Activated naive CD8-positive, alpha-beta T cell treated with anti-CD3 and anti-CD28 coated beads, Interleukin-2, amount 10 ng/mL, durations not matched to agents 7 days and 5 days (primary cell): ENCODE measurements around the gene TRAK1. TPM values are rescaled to one million over a fixed set of nuclear protein-coding genes. Genes with fewer than 3 reads are reported as not detected.

Experiments
- ATAC-seq: fragments of 150-1000 bp; cut with Tn5 transposase; one replicate; pipeline ENCODE4 v1.10.0; 2021; ENCODE audit warnings: low read depth, moderate library complexity
- POLR2A ChIA-PET: fragments of 350-600 bp; sonication (Branson Sonifier 250); formaldehyde crosslinking; loops from one replicate; lab custom pipeline; 2021; ENCODE audit warnings: antibody characterized with exemption; lab: Charles Lee
- DNase-seq: peaks from one replicate; pipeline ENCODE4 v3.0.0; 2021
- H3K27ac Mint-ChIP-seq: one replicate; pipeline ENCODE4 v1.8.0; 2022; ENCODE audit warnings: mild to moderate bottlenecking, mixed read lengths
- H3K27me3 Mint-ChIP-seq: one replicate; pipeline ENCODE4 v1.8.0; 2022; ENCODE audit warnings: mild to moderate bottlenecking, moderate library complexity, mixed read lengths
- H3K36me3 Mint-ChIP-seq: one replicate; pipeline ENCODE4 v1.8.0; 2021; ENCODE audit warnings: mild to moderate bottlenecking, mixed read lengths
- H3K4me1 Mint-ChIP-seq: one replicate; pipeline ENCODE4 v1.8.0; 2021; ENCODE audit warnings: mixed read lengths
- H3K4me3 Mint-ChIP-seq: one replicate; pipeline ENCODE4 v1.8.0; 2022; ENCODE audit warnings: mild to moderate bottlenecking, moderate library complexity, mixed read lengths
- H3K9me3 Mint-ChIP-seq: one replicate; pipeline ENCODE4 v1.8.0; 2021; ENCODE audit warnings: mixed read lengths
- total RNA-seq, 2 experiments: library from RNA; stranded (reverse); gene quantifications; one replicate each; pipeline ENCODE4 v1.2.3, GENCODE V29; 2021

TRAK1 gene
- total RNA-seq, 2 experiments from 2014 or later = 32.7 to 33.9 TPM

GRCh38 chr3:42057561-42058211, 33.5 kb upstream of the TRAK1 start:
- DNase-seq = no peak
- H3K27me3 Mint-ChIP-seq = no peaks in the 10 kb centered on the region
- H3K4me1 Mint-ChIP-seq = peaks cover 2% of the 10 kb centered on the region
- peaks cover 4% of the 10 kb centered on the region for H3K36me3 Mint-ChIP-seq
- POLR2A ChIA-PET = no interaction called here
- H3K4me3 Mint-ChIP-seq = no peak overlapping the region
- no peaks in the 10 kb centered on the region for H3K9me3 Mint-ChIP-seq
- H3K27ac Mint-ChIP-seq = no peak overlapping the region
- no peak for ATAC-seq

- H3K36me3 Mint-ChIP-seq = no peaks in the 10 kb centered on the region
These were observed 30.0 kb upstream of the TRAK1 start for GRCh38 chr3:42061025-42061712.

GRCh38 chr3:42061713-42062380, 29.3 kb upstream of the TRAK1 start:
- ATAC-seq = no peak
- POLR2A ChIA-PET = no interaction called here
- no peak for DNase-seq
- H3K36me3 Mint-ChIP-seq = no peaks in the 10 kb centered on the region
- H3K27ac Mint-ChIP-seq = no peak overlapping the region
- H3K4me3 Mint-ChIP-seq = no peak overlapping the region
- H3K9me3 Mint-ChIP-seq = no peaks in the 10 kb centered on the region
- H3K27me3 Mint-ChIP-seq = no peaks in the 10 kb centered on the region
- H3K4me1 Mint-ChIP-seq = peaks cover 2% of the 10 kb centered on the region

More at GRCh38 chr3:42061025-42061712, 30.0 kb upstream of the TRAK1 start:
- Mint-ChIP-seq H3K4me1 (peaks cover 2% of the 10 kb centered on the region), H3K9me3 (no peaks in the 10 kb centered on the region), H3K27ac (no peak overlapping the region), H3K4me3 (no peak overlapping the region), H3K27me3 (no peaks in the 10 kb centered on the region)
- ATAC-seq = no peak
- POLR2A ChIA-PET = no interaction called here
- DNase-seq = no peak

GRCh38 chr3:42062464-42062863, 28.7 kb upstream of the TRAK1 start:
- Mint-ChIP-seq H3K4me3 (no peak overlapping the region), H3K27me3 (no peaks in the 10 kb centered on the region), H3K27ac (no peak overlapping the region)

GRCh38 chr3:42063888-42064287, 27.3 kb upstream of the TRAK1 start:
- no peak overlapping the region for H3K27ac Mint-ChIP-seq
- no peaks in the 10 kb centered on the region for H3K9me3 Mint-ChIP-seq
- ATAC-seq = no peak
- H3K36me3 Mint-ChIP-seq = no peaks in the 10 kb centered on the region
- no peaks in the 10 kb centered on the region for H3K4me1 Mint-ChIP-seq
- no peak for DNase-seq
- no peaks in the 10 kb centered on the region for H3K27me3 Mint-ChIP-seq
- no peak overlapping the region for H3K4me3 Mint-ChIP-seq
- POLR2A ChIA-PET = no interaction called here

More at GRCh38 chr3:42062464-42062863, 28.7 kb upstream of the TRAK1 start:
- ATAC-seq (no peak), DNase-seq (no peak)
- no peaks in the 10 kb centered on the region for H3K36me3 Mint-ChIP-seq
- H3K9me3 Mint-ChIP-seq = no peaks in the 10 kb centered on the region
- POLR2A ChIA-PET = no interaction called here
- peaks cover under 1% of the 10 kb centered on the region for H3K4me1 Mint-ChIP-seq

GRCh38 chr3:42066516-42067181, 24.5 kb upstream of the TRAK1 start:
- Mint-ChIP-seq H3K4me3 (no peak overlapping the region), H3K27me3 (no peaks in the 10 kb centered on the region), H3K27ac (no peak overlapping the region), H3K36me3 (no peaks in the 10 kb centered on the region), H3K4me1 (peaks cover 2% of the 10 kb centered on the region), H3K9me3 (no peaks in the 10 kb centered on the region)
- ATAC-seq (no peak), DNase-seq (no peak)
- POLR2A ChIA-PET = no interaction called here

GRCh38 chr3:42067326-42067725, 23.8 kb upstream of the TRAK1 start:
- ATAC-seq = no peak
- no peaks in the 10 kb centered on the region for H3K36me3 Mint-ChIP-seq
- peaks cover 4% of the 10 kb centered on the region for H3K4me1 Mint-ChIP-seq
- H3K27me3 Mint-ChIP-seq = no peaks in the 10 kb centered on the region
- no peak overlapping the region for H3K27ac Mint-ChIP-seq
- POLR2A ChIA-PET = no interaction called here
- no peak for DNase-seq
- no peak overlapping the region for H3K4me3 Mint-ChIP-seq
- no peaks in the 10 kb centered on the region for H3K9me3 Mint-ChIP-seq

GRCh38 chr3:42068303-42069088, 22.7 kb upstream of the TRAK1 start:
- POLR2A ChIA-PET = no interaction called here
- no peaks in the 10 kb centered on the region for H3K9me3 Mint-ChIP-seq
- no peak for ATAC-seq
- DNase-seq = no peak
- H3K27ac Mint-ChIP-seq = no peak overlapping the region
- H3K36me3 Mint-ChIP-seq = no peaks in the 10 kb centered on the region
- H3K4me1 Mint-ChIP-seq = peaks cover 8% of the 10 kb centered on the region
- no peak overlapping the region for H3K4me3 Mint-ChIP-seq
- H3K27me3 Mint-ChIP-seq = no peaks in the 10 kb centered on the region

- H3K4me3 Mint-ChIP-seq = no peak overlapping the region
- POLR2A ChIA-PET = no interaction called here
- H3K27me3 Mint-ChIP-seq = no peaks in the 10 kb centered on the region
- H3K4me1 Mint-ChIP-seq = peaks cover 8% of the 10 kb centered on the region
- DNase-seq (no peak), ATAC-seq (no peak)
- no peaks in the 10 kb centered on the region for H3K36me3 Mint-ChIP-seq
- H3K27ac Mint-ChIP-seq = no peak overlapping the region
- no peaks in the 10 kb centered on the region for H3K9me3 Mint-ChIP-seq
These were observed 21.1 kb upstream of the TRAK1 start for GRCh38 chr3:42070089-42070488.

- H3K9me3 Mint-ChIP-seq = no peaks in the 10 kb centered on the region
- no peaks in the 10 kb centered on the region for H3K36me3 Mint-ChIP-seq
- DNase-seq (no peak), ATAC-seq (no peak)
- no peak overlapping the region for H3K27ac Mint-ChIP-seq
- H3K27me3 Mint-ChIP-seq = no peaks in the 10 kb centered on the region
- no peak overlapping the region for H3K4me3 Mint-ChIP-seq
- POLR2A ChIA-PET = no interaction called here
- H3K4me1 Mint-ChIP-seq = peaks cover 8% of the 10 kb centered on the region
These were observed 20.6 kb upstream of the TRAK1 start for GRCh38 chr3:42070524-42070923.

GRCh38 chr3:42071904-42072812, 19.0 kb upstream of the TRAK1 start:
- Mint-ChIP-seq H3K27me3 (no peaks in the 10 kb centered on the region), H3K36me3 (no peaks in the 10 kb centered on the region), H3K4me1 (peaks cover 8% of the 10 kb centered on the region), H3K27ac (no peak overlapping the region), H3K4me3 (peak overlapping the region; percentile 40), H3K9me3 (no peaks in the 10 kb centered on the region)
- ATAC-seq (no peak), DNase-seq (no peak)
- POLR2A ChIA-PET = interaction anchor here (0.6 kb wide), 1 partner anchor 41 kb away, joined by 3 read pairs; no protein-coding TSS in a partner anchor

- ATAC-seq (no peak), DNase-seq (no peak)
- Mint-ChIP-seq H3K4me3 (no peak overlapping the region), H3K27ac (no peak overlapping the region), H3K4me1 (peaks cover 8% of the 10 kb centered on the region), H3K27me3 (no peaks in the 10 kb centered on the region), H3K9me3 (peaks cover 3% of the 10 kb centered on the region), H3K36me3 (peaks cover 4% of the 10 kb centered on the region)
- POLR2A ChIA-PET = interaction anchor here (0.6 kb wide), 1 partner anchor 42 kb away, joined by 3 read pairs; no protein-coding TSS in a partner anchor
These were observed 18.3 kb upstream of the TRAK1 start for GRCh38 chr3:42072831-42073301.
